GM21786 (cell line): ENCODE measurements around the gene NAGPA.

Experiments used
- ATAC-seq: cut with Tn5 transposase; IDR thresholded peaks from one replicate; pipeline ENCODE4 v1.9.1; 2021; ENCODE audit not compliant: unreplicated experiment

NAGPA gene

GRCh38 chr16:4979736-4980660 lies 53.7 kb downstream of the NAGPA start:
- ATAC-seq, result no peak

- no peak for ATAC-seq
Observed at GRCh38 chr16:4979164-4979563, 54.6 kb downstream of the NAGPA start.

GRCh38 chr16:4976611-4977145 lies 57.1 kb downstream of the NAGPA start:
- ATAC-seq, result no peak

GRCh38 chr16:4976079-4976478 lies 57.7 kb downstream of the NAGPA start:
- ATAC-seq, result peak; percentile 89
